Left lobe of liver (tissue), 2 donors: Measurements from ENCODE around the gene RPL23. TPM values are rescaled to one million over a fixed set of nuclear protein-coding genes. Genes with fewer than 3 reads are reported as not detected.

ENCODE experiments used
- ATAC-seq: fragments of 200-7000 bp; cut with Tn5 transposase; one replicate; pipeline ENCODE4 v1.9.1; 2020; ENCODE audit warnings: mild to moderate bottlenecking, moderate library complexity
- DNase-seq: peaks from one replicate; pipeline ENCODE4 v3.0.0-alpha.2; 2020; ENCODE audit warnings: low spot score
- total RNA-seq: library from RNA; stranded (reverse); gene quantifications from one replicate; pipeline ENCODE4 v1.2.1, GENCODE V29; 2021
- donor health status: DM: no; HTN: no; CAD: no; lungs with moderate emphysema.
- donor health status: DM: no; HTN: yes; CAD: no.

Gene RPL23
- total RNA-seq, 1 donor from 2014 or later, result 371 TPM

DNA sequence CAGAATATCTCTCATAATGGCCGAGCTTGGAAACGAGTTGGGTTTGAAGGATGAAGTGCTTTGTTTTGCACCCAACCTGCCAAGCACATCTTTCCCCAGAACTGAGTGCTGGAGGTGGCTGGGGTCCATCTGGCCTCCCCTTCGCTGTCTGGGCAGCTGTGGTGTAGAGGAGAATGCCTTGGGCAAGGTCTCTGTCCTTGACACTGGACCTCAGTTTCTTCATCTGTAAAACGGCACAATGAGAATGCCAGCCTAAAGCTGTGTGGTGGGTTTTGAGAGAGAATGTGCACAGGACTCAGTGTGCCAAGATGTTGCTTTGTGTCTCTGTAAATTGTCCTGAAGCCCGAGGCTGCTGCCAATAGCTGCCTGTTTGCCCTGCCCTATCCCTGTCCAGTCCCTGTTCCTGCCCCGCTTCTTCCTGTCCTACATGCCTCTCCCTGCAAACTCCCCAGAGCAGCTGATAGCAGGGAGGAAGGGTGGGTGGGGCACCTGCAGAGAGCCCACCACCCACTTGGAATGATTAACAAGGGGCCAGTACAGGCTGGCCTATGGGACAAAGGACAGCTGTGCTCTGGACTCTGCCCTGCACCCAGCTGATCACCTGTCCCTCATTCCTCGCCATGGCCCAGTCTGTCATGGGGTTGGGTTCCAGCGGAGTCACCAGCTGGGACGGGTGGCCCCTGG, 31.7 kb upstream of the RPL23 start:
- ATAC-seq (peak; percentile 80), DNase-seq (peak; percentile 70)

DNA sequence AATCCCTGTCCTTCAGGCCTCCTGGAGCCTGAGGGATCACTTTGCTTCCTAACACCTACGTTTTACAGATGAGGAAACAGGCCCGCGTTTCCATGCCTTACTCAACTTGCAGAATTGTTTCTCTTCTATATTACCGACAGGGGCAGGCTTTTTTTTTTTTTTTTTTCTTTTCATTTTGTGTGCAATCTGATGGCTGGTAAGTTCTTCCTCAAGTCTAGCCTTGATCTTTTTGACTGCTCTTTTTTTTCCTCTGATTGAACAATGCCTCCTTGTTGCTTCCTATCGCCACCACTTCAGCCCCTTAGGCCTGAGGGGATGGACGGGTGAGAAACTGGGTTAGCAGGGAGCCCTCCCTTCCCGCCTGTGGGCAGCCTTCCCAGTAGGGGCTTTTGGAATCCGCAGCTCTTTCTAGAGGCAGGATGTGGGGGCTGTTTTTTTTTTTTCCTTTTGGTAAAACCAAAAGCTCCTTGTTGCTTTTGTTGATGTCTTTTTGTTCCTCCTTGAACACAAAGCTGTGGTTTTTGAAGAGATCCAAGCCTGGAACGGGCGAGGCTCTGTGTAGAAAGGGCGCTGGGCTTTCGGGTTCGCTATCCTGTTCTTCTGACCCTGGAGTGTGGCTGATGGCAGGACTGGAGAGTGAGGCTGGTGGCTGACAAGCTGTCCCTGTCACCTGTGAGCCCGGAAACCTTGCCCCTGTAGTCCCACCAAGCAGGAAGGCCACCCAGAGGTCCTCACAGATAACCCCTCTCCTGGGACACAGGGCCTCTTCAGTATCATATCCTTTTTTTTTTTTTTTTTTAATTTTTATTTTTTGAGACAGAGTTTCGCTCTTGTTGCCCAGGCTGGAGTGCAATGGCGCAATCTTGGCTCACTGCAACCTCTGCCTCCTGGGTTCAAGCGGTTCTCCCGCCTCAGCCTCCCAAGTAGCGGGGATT, 30.3 kb upstream of the RPL23 start:
- peak; percentile 4 for ATAC-seq

DNA sequence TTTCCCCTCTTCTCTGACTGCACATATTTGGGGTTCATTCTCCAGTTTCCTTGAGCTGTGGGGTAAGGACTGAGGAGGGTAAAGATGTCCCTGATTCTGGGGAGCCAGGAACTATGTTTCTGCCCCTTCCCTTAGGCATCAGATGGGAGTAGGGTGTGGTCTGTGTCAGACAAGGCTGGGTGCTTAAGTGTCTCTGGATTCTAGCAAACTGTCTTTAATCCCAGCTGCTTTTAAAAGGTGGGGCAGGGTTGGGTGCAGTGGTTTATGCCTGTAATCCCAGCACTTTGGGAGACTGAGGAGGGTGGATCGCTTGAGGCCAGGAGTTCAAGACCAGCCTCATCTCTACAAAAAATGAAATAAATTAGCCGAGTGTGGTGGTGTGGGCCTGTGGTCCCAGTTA, 29.3 kb upstream of the RPL23 start:
- DNase-seq (no peak), ATAC-seq (no peak)

More for the DNA sequence above, 30.3 kb upstream of the RPL23 start:
- DNase-seq, result no peak

DNA sequence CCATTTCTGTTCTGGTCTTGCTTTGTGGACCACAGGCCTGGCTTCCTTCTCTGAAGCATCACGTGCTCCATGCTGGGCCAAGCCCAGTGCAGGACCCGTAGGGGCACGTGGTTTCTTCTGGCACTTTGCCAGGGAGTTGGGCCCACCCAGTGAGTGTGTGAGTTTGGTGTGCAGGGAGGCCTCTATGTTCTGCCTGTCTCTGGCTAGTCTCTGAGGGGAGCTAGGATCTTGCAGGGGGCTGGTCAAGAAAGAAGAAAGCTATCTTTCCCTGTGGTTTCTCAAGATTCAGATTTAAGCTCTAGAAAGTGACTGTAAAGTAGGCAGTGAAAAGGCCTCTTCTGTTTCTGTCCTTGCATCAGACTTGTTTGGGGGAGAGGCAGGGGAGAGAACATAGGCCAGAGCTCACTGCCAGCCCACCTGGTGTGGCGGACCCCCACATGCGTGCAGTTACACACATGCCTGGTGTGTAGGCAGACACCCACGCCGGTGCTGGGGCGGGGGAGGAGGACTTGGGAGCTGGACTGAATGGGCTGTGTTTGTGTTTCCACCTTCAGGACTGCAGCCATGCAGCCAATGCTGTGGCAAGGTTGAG, 28.2 kb upstream of the RPL23 start:
- DNase-seq (no peak), ATAC-seq (no peak)

DNA sequence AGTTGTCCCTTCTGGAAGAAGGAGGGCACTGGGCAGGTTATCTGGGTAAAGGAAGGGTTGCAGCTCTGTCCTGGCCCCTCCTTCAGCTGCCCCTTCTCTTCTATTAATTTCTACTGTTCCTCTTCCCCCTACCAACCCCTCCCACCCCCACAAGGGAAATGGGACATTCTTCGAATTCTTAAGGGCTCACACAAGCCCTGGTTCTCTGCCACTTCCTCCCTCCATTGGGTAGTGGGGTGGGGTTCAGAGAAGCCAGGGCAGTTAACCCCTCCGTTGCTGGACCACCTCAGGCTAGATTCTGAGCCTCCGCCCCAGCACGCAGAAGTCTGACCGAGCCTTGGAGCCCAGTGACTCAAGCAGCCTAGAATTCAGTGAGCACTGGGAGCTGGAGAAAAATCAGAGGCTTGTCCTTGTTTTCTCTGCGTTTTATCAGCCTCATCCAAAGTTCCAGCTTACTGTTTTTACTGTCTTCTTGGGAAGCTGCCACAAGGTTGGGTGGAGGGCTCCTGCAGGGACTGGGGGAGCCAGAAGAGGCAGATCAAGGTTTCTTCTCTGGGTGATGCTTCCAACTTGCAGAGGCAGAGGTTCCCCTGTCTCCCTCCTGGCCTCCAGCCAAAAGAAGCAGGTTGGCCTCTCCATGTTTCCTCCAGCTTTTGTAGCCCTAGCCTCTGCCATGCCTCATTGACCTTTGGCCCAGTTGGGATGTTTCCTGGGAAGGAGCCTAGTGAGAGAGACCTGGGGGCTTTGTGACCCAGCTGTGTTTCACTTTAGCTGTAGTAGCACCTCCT, 26.6 kb upstream of the RPL23 start:
- ATAC-seq, result peak; percentile 25
- no peak for DNase-seq

DNA sequence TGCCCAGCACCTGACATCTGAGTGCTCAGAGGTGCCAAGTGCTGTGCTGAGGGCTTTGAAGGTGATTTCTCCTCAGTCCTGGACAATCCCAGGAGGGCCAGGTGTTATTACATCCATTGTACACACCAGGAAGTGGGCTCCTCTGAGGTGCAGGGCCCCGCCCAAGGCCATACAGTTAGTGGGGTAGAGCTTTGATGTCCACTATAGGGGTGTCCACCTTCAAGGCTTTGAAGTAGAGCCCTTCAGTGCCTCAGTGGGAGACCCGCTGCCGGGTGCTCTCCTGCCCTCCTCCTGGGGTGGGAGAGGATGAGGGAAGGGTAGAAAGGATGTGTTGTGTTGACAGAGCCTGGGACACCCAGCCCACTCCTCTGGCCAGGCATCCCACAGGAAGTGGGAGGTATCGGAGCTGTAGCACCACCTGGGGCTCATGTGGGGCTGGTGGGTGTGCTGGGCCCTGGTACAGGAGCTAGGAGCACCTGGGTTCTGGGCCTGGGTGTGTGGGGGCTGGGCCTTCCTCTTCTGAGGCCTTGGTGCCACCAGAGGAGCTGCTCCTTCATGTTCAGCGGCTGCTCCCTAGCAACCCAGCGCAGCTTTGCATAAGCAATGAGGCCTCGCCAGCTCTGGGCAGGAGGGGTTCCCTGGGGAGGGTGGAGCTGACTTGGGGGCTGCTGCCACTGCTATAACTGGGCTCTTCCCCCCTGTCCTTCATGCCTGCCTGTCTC, 23.8 kb upstream of the RPL23 start:
- DNase-seq, result no peak
- ATAC-seq, result no peak

DNA sequence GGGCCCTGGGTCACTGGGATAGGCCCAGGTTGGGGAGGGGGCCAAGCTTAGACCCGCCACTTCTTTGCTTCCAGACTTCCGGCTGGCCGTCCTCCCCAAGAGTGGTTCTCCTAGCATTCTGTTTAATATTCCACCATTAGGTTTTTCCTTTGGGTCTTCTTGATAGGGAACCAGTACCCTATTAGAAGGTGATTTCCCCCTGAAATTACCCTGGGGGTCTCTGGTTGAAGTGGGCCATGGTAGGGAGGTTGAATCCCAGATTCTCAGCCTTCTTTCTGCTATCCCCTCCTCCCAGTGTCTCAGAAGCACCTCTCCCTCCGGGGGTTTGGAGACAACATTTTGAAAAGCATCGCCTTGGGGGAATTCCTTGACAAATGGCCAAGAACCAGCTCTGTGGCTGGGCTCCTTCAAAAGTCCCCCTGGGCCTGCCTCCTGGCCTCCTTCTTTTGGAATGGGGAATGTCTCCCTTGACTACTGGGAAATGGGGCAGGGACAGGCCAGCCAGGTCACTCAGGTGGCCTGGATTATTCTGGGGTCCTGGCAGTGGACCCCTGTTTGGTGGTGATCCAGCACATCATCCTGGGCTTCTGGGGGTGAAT, 22.1 kb upstream of the RPL23 start:
- DNase-seq (no peak), ATAC-seq (no peak)

DNA sequence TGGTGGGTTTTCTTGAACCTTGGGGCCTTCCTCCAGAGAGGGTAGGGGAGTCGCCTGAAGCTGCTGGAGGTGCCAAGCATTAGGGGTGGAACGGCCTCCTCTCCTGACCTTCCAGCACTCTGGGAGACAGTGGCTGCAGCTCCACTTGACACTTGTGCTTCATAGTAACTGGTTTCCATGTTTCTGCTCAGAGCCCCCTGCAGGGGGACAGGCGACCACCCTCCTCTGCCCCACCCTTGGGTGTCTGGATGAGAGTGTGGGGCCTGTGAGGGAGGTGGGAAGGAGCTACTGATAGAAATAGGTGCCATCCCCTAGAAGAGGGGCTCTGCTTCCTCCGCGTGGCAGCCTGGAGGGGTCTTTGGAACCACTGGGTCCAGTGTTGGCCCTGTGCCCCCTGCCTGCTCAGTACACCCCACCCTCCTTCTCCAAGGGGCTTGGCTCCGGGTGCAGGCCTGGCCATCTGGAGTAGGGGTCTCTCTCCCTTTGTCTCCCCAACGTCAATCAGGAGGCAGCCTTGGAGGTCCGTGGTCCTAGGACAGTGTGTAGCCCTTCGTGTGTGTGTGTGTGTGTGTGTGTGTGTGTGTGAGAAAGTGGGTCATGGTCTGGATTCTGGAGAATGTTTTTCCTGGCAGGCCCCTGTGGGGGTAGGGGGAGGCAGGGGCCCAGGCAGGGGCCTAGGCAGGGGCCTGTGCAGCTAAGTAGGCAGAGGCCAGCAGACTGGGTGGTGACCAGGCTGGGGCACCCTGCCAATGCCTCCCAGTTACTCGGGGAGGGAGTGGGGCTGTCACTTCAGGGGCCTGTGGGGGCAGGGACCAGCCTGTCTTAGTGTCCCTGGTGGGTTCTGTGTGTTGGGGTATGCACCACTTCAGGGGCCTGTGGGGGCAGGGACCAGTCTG, 21.2 kb upstream of the RPL23 start:
- ATAC-seq, result no peak
- no peak for DNase-seq

DNA sequence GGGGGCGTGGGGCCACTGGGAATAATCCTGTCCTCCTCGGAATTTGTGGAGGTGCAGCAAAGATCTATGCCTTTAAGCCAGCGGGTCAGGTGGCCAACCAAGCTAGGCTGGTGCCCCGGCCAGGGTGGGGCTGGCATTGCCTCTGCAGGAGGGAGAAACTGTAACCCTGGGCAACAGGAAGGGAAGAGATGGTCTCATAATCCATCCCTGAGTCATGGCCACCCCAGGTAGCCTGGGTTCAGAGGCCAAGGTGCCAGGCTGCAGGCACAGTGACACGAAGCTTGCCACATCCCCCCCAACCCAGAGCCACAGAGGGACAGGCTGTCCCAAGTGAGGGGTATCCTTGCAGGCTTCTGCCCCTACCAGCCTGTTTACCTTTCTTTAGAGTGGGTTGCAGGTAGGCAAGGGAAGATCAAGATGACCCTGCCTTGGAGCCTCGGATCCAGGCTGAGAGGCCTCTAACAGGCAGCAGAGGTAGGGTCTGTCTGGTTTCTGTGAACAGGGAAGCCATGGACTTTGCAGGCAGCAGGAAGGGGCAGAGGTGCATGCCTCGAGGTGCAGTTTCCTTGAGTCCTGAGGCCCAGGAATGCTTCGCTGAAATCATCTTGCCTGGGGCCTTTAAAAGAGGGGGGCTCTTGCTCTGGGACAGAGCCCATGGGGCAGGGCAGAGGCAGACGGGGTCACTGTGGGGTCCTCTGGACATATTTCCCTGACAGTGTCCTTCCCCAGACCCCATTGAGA, 20.3 kb upstream of the RPL23 start:
- ATAC-seq (no peak), DNase-seq (no peak)

DNA sequence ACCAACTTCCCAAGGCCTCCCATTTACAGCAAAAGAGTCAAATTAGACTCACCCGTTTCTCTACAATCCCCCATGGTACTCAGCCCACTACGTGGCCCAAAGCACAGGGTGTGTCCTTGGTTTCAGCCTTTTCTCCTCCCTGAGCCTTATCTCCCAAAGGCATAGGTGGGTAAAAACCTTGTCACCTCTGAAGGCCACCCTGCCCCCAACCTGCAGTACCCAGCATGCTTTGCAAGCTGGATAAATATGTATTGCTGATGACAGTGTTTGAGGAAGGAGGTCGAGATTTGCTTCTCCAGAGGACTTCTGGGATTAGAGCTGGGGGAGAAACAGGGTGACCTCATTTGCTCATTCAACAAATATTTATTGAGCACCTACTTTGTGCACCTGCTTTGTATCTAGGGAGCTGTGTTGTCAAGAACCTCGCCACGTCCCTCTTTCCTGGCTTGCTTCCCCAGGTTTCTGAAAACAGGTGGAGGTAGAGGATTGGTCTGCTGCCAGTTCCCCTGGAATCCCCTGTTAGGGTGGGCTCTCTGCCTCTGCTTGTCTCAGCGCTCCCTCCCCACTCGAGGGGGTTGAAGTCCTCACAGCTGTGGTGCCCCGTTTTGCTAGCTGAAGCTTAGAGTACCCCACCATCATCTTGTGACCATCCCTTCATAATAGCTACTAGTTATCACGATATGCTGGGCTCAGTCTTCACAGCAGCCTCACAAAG, 19.3 kb upstream of the RPL23 start:
- no peak for DNase-seq
- ATAC-seq, result no peak

DNA sequence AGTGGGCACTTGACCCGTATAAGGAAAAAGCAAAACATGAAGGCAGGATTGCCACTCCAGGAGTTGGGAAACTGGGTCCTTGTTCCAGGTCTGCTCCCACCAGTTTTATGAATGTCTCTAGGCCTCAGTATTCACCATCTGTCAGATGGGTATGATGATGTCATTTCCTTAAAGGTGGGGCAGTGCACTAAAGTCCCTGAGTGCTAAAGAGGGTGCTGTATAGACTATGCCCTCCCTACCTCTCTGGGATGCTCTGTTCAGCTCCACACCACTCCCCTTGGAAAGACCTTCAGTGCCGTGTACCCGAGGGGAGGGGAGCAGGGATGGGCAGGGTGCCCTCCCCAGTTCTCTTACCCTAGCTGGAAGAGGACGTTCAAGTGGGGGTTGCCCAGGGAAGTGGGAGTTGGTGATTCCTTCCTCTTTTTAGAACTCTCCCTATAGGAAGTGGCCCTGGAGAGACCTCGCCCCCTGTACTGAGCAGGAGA, 18.5 kb upstream of the RPL23 start:
- no peak for ATAC-seq
- DNase-seq, result no peak

DNA sequence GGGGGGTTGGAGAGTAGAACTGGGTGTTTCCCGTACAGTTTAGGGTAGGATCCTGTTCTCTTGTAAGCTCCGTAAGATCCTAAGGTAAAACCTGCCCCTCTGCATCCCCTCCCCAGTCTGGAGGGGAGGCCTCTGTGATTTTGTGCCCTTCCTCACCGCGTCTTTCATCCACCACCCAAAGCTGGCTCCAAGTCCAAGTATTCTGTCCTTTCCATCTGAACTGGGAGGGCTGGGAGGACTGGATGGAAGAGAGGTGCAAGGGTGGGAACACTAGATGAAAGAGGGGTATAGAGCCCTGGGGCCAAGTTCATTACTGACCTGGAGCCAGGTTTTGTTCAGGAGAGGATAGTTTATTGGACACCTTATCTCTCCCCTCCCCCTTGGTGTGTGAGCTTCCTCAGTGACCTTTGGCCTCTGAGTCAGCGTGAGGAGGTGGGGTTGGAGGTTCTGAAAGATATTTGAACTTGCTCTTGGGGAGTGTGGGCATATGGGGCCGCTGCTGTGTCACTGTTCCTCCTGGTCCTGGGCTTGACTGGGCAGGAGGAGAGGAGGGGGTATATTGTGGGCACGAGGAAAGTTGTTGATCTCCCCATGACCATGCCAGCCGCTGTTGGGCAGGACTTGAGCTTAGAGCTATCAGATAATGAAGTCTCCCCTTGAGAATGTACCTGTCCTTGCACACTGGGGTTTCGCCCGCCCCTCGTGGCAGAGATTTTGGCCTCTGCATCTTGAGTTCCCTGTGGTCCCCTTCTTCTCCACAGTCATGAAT, 17.9 kb upstream of the RPL23 start:
- DNase-seq (peak; percentile 87), ATAC-seq (peak; percentile 57)

DNA sequence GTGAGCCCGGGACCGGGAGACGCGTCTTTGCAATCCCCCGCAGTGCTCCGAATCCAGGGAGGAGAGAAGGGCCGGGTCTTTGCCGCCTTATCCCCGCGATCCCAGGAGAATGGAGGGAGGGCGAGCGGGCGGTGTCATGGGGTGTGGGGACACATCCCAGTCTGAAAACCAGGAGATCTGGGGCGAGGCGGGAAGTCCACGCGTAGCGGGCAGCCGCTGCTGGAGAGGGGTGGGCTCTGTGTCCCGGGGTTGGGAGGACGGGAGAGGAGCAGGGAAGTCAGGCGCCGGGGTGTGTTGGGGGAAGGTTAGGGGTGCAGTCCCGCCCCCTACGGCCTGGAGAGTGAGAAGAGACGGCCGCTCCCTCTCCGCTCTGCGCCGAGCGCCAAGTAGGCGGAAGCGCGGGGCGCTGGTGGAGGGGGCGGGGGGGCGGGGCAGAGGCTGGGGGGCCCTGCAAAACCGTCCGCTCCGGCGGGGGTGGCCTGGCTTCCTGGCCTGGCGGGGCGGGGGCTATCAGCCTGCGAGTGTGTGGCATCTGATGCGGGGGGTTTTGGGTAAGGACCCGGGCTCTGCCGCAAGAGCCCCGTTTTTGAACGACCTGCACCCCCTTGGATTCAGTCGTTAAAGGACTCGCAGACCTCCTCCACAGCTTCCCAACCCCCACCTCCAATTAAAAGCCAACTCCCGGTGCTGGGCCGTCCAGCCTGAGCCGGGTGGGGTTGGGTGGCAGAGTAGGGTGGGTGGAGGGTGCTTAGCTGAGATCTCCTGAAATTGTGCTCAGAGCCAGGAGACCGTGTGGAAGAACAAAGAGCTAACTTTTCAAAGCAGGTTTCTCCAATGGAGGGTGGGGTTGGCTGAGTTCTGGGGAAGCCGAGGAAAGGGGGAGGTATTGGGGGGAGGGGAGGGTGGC, 17.0 kb upstream of the RPL23 start:
- ATAC-seq (peak; percentile 59), DNase-seq (peak; percentile 73)

DNA sequence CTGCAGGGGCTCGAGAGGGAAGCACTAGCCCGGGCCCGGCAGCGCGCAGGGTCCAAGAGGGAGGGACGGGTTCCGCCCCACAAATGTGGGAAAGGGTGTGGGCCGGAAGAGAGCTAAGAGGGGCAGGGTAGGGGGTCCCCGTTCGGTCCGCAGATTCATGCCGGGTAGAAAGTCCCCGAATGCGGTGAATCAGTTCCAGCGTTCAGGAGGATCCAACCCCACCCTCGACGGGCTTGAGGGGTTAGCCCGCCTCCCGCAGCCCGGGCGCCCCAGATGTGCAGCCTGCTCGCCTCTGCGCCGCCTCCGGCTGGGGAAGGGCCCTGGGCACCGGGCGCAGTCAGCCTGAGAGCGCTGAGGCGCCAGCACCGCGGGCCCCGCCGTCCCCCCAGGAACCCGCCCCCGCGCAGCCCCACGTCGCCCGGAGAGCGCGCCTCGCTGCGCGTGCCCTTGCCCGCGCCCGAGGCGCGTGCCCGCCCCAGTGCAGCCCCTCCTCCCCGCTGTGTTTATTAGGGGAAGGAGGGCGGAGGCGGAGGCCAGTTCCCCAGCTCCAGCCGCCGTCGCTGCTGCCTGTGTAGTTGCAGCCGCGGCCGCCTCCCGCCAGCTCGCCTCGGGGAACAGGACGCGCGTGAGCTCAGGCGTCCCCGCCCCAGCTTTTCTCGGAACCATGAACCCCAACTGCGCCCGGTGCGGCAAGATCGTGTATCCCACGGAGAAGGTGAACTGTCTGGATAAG, 16.2 kb upstream of the RPL23 start, which contains the start of gene LASP1:
TSS of gene LASP1 (plus strand) at position 533 of the 733 bp plus-strand sequence. CDS start at position 665, 132 bp downstream.
- DNase-seq (peak; percentile 92), ATAC-seq (peak; percentile 81)
